ENCODE measurements around the gene SLC22A8. TPM values are rescaled to one million over a fixed set of nuclear protein-coding genes. Genes with fewer than 3 reads are reported as not detected.
"Not testable (repeated sequence)": the region's sequence is repeated elsewhere in the genome, so short reads cannot be mapped to it uniquely, and the experiment has no call there.

The SLC22A8 gene
- total RNA-seq, 1 donor from 2014 or later: not detected

- no peak for ATAC-seq
Measured at GRCh38 chr11:62985041-62985750, 30.4 kb downstream of the SLC22A8 start.

DNA sequence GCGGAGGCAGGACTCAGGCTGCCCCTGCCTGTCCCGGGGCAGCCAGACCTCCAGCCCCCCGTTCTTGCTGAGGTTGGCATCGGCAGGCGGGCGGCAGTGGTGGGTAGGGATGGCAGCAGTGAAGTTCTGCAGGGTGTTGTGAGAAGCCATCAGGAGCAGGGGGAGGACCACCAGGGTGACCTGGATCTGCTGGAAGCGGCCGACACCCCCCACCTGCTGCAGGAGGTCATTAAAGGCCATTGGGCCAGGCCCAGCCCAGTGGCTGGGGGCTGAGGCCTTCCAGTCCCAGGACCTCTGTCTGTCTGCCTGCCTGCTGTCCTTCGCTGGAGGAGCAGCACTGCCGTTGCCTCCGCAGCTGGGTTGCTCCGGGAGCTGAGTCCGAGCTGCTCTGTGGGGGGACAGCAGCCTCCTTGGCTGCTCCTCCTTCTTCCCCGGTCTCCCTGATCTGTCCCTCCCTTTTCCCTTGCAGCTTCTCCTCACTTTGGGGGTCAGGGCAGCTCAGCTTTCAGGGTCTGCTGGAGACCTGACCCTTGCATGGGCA lies 31.1 kb downstream of the SLC22A8 start, which contains the start of gene SLC22A6:
SLC22A6 (minus strand) TSS at position 517 of the 541 bp plus-strand sequence; CDS start at position 240, 277 bp downstream.
- no peak for ATAC-seq

DNA sequence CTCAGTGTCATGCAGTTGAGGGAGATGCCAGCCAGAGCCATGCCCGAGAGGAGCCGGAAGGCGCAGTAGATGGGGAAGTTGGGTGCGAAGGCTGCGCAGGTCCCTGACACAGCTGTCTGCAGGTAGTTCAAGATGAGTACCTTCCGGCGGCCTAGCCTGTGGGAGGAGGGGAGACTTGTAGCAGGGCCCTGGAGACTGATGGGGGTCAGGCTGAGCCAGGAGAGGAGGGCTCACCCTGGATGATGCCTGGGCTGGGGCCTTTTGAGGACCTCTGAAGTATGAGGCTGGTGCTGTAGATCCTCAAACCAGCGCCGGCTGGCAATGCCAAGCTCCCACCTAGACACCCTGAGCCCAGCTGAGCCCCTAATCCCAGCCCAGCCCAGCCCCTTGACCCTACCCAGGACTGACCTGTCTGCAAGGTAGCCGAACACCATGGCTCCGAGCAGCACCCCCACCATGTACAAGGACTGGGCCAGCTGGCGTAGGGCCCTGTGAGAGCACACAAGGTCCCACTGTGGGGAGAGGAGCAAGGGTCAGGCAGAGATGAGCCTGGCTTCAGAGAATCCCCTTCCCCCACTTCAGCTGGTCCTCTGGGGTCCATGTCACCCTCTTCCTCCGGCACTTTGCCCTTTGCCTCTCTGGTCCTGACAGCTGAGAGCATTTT lies 32.0 kb downstream of the SLC22A8 start:
- ATAC-seq: no peak

DNA sequence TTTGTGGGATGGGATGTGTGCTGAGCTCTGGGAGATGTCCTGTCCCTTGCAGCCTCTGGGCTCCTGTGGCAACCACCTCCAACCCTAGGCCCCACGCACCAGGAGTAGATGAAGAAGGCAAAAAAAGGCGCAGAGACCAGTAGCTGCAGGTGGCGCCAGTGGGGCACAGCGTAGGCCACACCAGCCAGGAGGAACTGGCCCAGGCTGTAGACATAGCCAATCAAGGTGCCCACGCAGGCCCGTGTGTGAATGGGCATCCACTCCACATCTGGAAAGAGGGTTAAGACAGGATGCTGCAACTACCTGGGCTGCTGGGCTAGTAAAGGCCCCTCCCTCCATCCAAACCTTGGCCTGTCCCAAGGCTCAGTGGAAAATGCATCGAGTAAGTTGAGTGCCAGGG lies 33.9 kb downstream of the SLC22A8 start:
- no peak for ATAC-seq

DNA sequence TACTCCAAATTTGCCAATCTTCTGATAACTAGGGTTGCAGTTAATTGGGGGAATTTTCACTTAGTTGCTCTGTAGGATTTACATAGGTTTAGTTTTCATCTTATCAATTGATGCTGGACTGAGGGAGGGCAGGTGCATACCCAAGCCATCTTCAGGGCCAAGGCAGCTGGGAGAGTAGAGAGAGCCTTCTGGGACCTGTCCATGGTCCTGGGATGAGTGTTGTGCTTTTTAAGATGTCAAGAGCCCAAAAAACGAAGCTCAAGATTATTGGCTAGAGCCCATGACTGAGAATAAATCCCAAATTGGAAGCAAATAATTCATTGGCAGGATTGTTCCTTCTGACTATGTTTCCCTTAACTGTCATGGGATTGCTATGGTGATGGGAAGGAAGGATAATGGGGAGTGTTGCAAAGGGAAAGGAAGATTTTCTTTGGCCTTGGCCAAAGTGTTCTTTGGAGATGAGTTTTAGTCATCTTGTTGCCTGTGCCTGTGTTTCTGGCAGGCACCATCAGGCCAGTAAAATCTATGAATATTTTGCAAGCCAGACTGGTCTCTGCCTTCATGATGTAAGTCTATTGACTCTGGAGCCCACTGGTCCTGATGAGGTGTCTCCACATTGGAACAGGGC lies 35.4 kb downstream of the SLC22A8 start:
- no peak for ATAC-seq

- ATAC-seq: no peak
Measured at GRCh38 chr11:62976109-62976508, 39.5 kb downstream of the SLC22A8 start.

GRCh38 chr11:62974848-62975522 lies 40.7 kb downstream of the SLC22A8 start:
- ATAC-seq: peak; percentile 63

DNA sequence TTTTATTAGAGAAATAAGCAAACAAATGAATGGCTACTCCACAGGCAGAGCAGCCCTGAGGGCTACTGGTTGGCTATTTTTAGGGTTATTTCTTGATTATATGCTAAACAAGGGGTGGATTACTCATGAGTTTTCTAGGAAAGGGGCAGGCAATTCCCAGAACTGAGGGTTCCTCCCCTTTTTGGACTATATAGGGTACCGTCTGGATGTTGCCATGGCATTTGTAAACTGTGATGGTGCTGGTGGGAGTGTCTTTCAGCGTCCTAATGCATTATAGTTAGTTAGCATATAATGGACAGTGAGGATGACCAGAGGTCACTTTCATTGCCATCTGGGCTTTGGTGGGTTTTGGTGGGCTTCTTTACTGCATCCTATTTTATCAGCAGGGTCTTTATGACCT lies 50.1 kb downstream of the SLC22A8 start:
- no peak for ATAC-seq

- ATAC-seq: no peak
Measured at GRCh38 chr11:62962391-62962790, 53.2 kb downstream of the SLC22A8 start.

DNA sequence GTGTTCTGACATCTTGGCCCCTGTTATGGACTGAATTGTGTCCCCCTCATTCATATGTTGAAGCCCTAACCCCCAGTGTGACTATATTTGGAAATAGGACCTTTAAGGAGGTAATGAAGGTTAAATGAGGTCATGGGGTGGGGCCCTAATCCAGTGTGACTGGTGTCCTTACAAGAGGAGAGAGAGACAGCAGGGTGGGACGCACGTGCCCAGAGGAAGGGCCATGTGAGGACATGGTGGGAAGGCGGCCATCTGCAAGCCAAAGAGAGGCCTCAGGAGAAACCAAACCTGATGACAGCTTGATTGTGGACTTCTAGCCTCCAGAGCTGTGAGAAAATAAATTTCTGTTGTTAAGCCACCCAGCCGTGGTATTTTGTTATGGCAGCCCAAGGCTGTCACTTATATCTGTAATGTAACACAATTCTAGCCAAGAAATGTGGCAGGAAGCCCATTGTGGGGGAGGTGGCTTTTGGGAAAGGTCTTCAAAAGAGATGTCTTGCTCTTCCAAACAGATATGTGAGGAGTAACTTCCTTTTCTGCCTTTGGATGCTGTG lies 54.5 kb downstream of the SLC22A8 start:
- ATAC-seq: no peak

DNA sequence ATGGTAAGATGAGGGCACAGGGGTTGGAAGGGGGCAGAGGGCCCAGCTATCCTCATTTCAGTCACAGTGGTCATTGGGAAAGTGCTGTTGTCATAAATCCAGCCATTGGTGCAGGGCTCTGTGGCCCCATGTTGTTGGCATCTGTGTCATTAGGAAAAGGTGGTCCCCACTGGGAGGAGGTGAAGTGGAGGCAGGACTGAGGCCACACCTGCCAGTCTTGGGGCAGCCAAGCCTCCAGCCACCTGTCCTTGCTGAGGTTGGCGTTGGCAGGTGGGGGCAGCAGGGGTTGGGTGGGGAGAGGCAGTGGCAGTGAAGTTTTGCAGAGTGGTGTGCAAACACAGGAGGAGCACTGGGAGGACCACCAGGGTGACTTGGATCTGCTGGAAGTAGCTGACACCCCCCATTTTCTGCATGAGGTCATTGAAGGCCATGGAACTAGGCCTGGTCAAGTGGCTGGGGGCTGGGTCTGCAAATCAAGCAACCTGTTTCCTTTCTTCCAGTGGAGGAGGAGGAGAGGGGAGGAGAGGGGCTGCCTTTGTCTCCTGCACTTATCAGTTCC lies 56.1 kb downstream of the SLC22A8 start:
- ATAC-seq: no peak

- peak; percentile 29 for ATAC-seq
Measured at GRCh38 chr11:62958547-62959421, 56.9 kb downstream of the SLC22A8 start.

- ATAC-seq: no peak
Measured at GRCh38 chr11:62957147-62957546, 58.5 kb downstream of the SLC22A8 start.

- ATAC-seq: no peak
Measured at GRCh38 chr11:62954478-62954877, 61.2 kb downstream of the SLC22A8 start.

DNA sequence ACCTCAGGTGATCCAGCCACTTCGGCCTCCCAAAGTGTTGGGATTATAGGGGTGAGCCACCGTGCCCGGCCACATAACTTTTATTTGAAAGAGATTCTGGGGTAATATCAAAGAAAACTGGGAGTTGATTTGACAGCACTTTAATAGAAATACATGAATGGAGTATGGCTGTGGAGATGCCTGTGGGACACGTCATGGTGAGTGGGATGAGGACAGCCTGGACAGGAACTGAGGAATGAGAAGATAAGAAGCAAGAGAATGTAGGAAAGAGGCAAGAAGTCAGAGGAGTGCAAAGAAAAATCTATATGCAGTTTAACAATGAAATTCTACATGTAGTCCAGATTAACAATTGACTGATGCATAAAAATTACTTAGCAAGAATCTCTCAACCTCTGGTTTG lies 61.8 kb downstream of the SLC22A8 start:
- no peak for ATAC-seq

DNA sequence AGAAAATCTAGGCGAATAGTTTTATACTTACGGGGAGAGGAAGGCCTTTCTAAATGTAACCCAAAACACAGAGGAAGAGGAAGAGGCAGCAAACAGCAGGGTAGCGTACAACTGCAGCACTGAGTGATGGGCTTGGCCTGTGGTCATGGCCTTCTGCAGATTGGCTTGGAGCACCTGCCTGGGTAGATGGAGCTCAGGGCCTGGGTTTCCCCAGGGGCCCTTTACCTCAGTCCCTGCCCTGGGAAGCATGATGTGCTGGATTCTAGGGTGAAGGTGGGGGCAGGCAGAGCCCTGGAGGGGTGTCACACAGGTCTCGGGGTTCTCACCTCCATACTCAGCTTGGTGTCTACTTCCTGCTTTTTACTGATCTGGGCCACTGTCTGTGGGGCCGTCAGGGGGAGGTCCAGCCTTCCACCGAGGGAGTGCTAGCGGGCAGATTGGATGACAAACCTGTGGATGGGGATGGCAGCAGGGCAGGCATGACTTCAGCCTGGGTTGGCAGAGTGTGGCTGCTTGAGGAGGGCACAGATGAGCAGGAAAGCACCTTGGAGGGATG lies 66.8 kb downstream of the SLC22A8 start:
- ATAC-seq: no peak

DNA sequence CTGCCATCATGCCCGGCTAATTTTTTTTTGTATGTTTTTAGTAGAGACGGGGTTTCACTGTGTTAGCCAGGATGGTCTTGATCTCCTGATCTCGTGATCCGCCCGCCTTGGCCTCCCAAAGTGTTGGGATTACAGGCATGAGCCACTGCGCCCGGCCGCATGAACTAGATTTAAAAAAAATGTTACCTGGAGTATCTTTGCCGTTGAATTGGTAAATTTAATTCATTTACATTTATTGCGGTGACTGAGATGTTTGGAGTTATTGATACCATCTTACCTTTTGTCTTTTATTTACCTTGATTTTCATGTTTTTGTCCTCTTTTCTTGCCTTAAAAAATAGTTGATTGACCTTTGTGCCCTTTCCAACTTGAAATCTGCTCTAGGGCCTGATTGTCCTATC lies 70.1 kb downstream of the SLC22A8 start:
- ATAC-seq: not testable (repeated sequence)

Data from esophagus mucosa (tissue), 1 donor.